ENCODE measurements around the gene TMEM184A.

TMEM184A gene

GRCh38 chr7:1501487-1502270 is 54.3 kb downstream of the TMEM184A start:
- in situ Hi-C loops (cut with HindIII; ENCODE audit: low sequenced_read_pairs), result no loop called here
- no peak overlapping the region for H3K4me3 ChIP-seq (ENCODE audit: low read depth, low read length)
- DNase-seq (ENCODE audit: low read depth, low spot score), result no peak
- no peak for TF ChIP-seq CTCF (IDR thresholded peaks at IDR 0.05; ENCODE audit: low read depth, low read length)

DNA sequence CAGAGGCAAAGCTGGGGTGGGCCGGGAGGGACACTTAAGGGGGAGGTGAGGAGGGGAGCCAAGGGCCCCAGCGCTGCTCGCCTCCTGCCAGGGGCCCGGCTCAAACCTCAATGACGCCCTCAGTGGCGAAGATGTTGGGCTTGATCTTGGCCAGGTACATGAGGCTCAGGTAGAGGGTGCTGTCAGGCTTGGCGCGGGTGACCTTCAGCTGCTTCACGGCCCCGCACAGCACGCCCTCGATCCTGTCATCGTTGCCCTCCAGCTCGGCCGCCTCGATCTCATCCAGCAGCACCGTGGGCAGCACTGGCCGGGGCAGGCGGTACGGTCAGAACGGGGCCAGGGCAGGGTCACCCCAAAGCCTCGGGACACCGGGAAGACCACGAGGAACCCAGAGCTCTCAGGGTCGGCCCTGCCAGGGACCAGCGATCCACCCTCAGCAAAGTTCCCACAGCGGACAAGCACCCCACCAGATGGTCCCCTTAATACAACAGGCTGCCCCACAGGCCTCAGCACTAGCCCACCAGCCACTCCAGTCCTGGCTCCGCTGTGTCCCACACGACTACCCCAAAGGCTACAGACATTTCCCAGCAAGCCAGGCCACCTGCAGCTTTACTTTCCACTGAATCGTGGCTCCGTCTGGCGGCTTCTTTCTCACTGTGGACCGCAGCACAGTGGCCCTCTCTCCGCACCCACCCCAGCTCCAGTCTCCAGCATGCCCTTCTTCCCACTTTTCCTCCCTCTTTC is 55.8 kb downstream of the TMEM184A start:
- DNase-seq (ENCODE audit: low read depth, low spot score), result no peak
- in situ Hi-C loops (cut with HindIII; ENCODE audit: low sequenced_read_pairs), result no loop called here
- H3K4me3 ChIP-seq (ENCODE audit: low read depth, low read length), result no peak overlapping the region
- TF ChIP-seq CTCF (IDR thresholded peaks at IDR 0.05; ENCODE audit: low read depth, low read length), result no peak

- TF ChIP-seq CTCF (IDR thresholded peaks at IDR 0.05; ENCODE audit: low read depth, low read length), result no peak
- no peak for DNase-seq (ENCODE audit: low read depth, low spot score)
- H3K4me3 ChIP-seq (ENCODE audit: low read depth, low read length), result no peak overlapping the region
- in situ Hi-C loops (cut with HindIII; ENCODE audit: low sequenced_read_pairs), result no loop called here
Measured at GRCh38 chr7:1499367-1500029, 56.5 kb downstream of the TMEM184A start.

GRCh38 chr7:1498370-1499305 is 57.4 kb downstream of the TMEM184A start:
- DNase-seq (ENCODE audit: low read depth, low spot score), result no peak
- TF ChIP-seq CTCF (IDR thresholded peaks at IDR 0.05; ENCODE audit: low read depth, low read length), result no peak
- in situ Hi-C loops (cut with HindIII; ENCODE audit: low sequenced_read_pairs), result no loop called here
- no peak overlapping the region for H3K4me3 ChIP-seq (ENCODE audit: low read depth, low read length)

DNA sequence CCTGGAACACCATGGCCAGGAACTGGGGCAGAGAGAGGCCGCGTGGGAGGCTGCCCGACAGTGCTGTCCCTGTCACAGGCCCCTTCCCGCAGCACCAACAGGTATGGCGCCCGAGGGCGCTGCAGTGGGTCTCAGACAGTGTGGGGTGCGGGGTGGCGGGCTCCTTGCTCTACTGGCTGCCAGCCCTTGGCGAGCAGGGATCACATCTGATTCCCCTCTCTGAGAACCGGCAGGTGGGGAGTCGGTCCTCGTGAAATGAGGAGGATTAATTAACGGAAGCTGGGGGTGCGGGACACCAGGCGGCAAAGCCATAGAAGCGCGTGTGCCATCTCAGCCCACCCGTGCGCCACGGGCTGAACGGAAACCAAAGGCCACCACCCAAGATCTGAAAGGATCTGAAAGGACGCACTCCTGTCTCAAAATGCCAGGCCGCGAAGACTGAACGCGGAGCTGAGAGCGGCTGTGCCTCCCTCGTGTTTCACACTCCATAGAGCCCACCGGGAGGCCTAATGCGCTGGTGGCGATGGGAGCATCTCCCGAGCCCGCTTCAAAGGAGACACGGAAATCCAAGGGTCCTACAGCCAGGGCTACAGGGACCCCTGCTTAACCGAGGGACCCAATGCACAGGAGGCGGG is 58.6 kb downstream of the TMEM184A start:
- in situ Hi-C loops (cut with HindIII; ENCODE audit: low sequenced_read_pairs), result no loop called here
- no peak overlapping the region for H3K4me3 ChIP-seq (ENCODE audit: low read depth, low read length)
- no peak for DNase-seq (ENCODE audit: low read depth, low spot score)
- TF ChIP-seq CTCF (IDR thresholded peaks at IDR 0.05; ENCODE audit: low read depth, low read length), result no peak
